Lower lobe of right lung (tissue), 2 donors: ENCODE measurements around the gene ADAMTSL1. TPM values are rescaled to one million over a fixed set of nuclear protein-coding genes. Genes with fewer than 3 reads are reported as not detected.
A peak's percentile ranks its signal among the peaks of the same experiment; 100 is the strongest.

Experiments used
- ATAC-seq, 2 donors: fragments of 200-7000 bp; cut with Tn5 transposase; one replicate each; pipeline ENCODE4 v1.9.1; 2020 to 2022; ENCODE audit warnings: mild to moderate bottlenecking in 2 of 2, moderate library complexity in 2 of 2
- DNase-seq: peaks from one replicate; pipeline ENCODE4 v3.0.0-alpha.2; 2020
- H3K27ac ChIP-seq: fragments of 200-600 bp; one replicate; pipeline ENCODE4 v1.8.0; 2022
- H3K27me3 ChIP-seq: fragments of 200-600 bp; one replicate; pipeline ENCODE4 v1.8.0; 2022; ENCODE audit warnings: low read depth
- H3K36me3 ChIP-seq: fragments of 200-600 bp; one replicate; pipeline ENCODE4 v1.8.0; 2022; ENCODE audit warnings: mild to moderate bottlenecking
- H3K4me1 ChIP-seq: fragments of 200-600 bp; one replicate; pipeline ENCODE4 v1.8.0; 2022
- H3K4me3 ChIP-seq: fragments of 200-600 bp; one replicate; pipeline ENCODE4 v1.8.0; 2022; ENCODE audit warnings: mild to moderate bottlenecking
- H3K9me3 ChIP-seq: fragments of 200-600 bp; one replicate; pipeline ENCODE4 v1.8.0; 2022
- CTCF ChIP-seq: fragments of 200-600 bp; IDR thresholded peaks from one replicate; pipeline ENCODE4 v1.8.0; 2022; ENCODE audit warnings: antibody characterized with exemption, mild to moderate bottlenecking
- intact Hi-C: fragments of 100-400 bp; cut with DNase I; formaldehyde crosslinking; loops from one replicate; pipeline ENCODE4 v1.11.0; 2022
- total RNA-seq: library from RNA; stranded (reverse); fragmentation: NEBNext Ultra II Directional; extraction: Animal tissue kit (Norgen Biotek cat#: 25700); gene quantifications from one replicate; pipeline ENCODE4 v1.2.1, GENCODE V29; 2021
- donor health status: DM: no; HTN: yes; CAD: no; lungs with severe emphysema.

Gene ADAMTSL1
- total RNA-seq, 1 donor from 2014 or later: 3.7 TPM

GRCh38 chr9:18622186-18622836 lies 148.4 kb downstream of the ADAMTSL1 start:
- Histone ChIP-seq H3K27ac (no peak overlapping the region), H3K9me3 (no peaks in the 10 kb centered on the region), H3K4me1 (no peaks in the 10 kb centered on the region), H3K36me3 (no peaks in the 10 kb centered on the region), H3K4me3 (no peak overlapping the region), H3K27me3 (no peaks in the 10 kb centered on the region)
- ATAC-seq (no peak), DNase-seq (no peak)
- TF ChIP-seq CTCF: no peak
- intact Hi-C loops: no loop called here

GRCh38 chr9:18623221-18624079 lies 149.5 kb downstream of the ADAMTSL1 start:
- H3K27ac ChIP-seq: no peak overlapping the region
- no peak for DNase-seq
- H3K36me3 ChIP-seq: no peaks in the 10 kb centered on the region
- no peak overlapping the region for H3K4me3 ChIP-seq
- ATAC-seq: no peak
- no peaks in the 10 kb centered on the region for H3K27me3 ChIP-seq
- no peak for TF ChIP-seq CTCF
- H3K9me3 ChIP-seq: no peaks in the 10 kb centered on the region
- no peaks in the 10 kb centered on the region for H3K4me1 ChIP-seq
- intact Hi-C loops: no loop called here

DNA sequence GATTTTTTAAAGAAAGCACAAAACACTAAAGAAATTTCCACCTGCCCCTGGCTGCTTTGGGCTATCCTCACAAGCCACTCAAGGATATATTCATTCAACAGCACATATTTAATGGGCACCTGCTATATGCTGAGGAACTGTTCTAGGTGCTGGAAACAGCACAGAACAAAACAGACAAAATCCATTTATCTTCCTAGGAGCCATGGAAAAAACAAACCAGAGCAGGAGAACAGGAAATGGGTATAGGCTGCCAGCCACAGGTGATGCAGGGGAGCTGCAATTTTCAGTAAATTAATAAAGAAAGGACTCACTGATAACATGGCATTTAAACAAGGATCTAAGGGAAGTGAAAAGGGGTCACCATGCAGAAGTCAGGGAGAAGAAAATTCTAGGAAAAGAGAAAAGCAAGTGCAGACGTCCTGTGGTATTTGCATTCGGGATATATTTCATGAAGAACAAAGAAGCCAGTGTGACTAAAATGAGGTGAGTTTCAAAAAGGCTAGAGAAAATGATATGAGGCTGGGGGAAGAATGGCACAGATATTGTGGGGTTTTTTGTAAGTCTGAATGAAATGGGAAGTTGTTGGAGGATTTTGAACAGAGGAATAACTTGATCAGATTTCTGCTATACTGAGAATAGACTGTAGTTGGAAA lies 152.2 kb downstream of the ADAMTSL1 start:
- DNase-seq (no peak), ATAC-seq (no peak)
- TF ChIP-seq CTCF: no peak
- H3K27me3 ChIP-seq: no peaks in the 10 kb centered on the region
- H3K9me3 ChIP-seq: no peaks in the 10 kb centered on the region
- no peak overlapping the region for H3K27ac ChIP-seq
- H3K36me3 ChIP-seq: no peaks in the 10 kb centered on the region
- intact Hi-C loops: no loop called here
- H3K4me1 ChIP-seq: no peaks in the 10 kb centered on the region
- no peak overlapping the region for H3K4me3 ChIP-seq

DNA sequence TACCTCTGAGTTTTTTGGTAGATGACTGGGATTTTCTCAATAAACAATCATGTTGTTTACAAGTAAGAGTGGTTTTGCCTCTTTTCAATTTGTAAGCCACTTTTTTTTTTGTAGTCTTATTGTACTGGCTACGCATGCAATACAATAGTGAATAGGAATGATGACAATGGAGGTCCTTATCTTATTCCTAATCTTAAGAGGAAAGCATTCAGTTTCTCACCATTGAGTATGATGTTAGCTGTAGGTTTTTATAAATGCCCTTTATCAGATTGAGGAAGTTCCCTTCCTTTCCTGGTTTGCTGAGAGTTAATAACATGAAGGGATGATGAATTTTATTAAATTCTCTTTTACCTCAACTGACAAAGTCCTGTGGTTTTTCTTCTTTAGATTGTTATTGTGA lies 155.2 kb downstream of the ADAMTSL1 start:
- intact Hi-C loops: no loop called here
- Histone ChIP-seq H3K4me3 (no peak overlapping the region), H3K27me3 (no peaks in the 10 kb centered on the region), H3K9me3 (no peaks in the 10 kb centered on the region), H3K27ac (no peak overlapping the region), H3K36me3 (no peaks in the 10 kb centered on the region), H3K4me1 (peaks cover 8% of the 10 kb centered on the region)
- TF ChIP-seq CTCF: no peak
- no peak for DNase-seq
- no peak for ATAC-seq

- Histone ChIP-seq H3K27me3 (no peaks in the 10 kb centered on the region), H3K4me1 (peaks cover 8% of the 10 kb centered on the region), H3K36me3 (no peaks in the 10 kb centered on the region), H3K27ac (no peak overlapping the region), H3K4me3 (no peak overlapping the region), H3K9me3 (no peaks in the 10 kb centered on the region)
- TF ChIP-seq CTCF: no peak
- intact Hi-C loops: no loop called here
- ATAC-seq (peak in 1 of 2 donors; percentile 62), DNase-seq (no peak)
Measured at GRCh38 chr9:18632632-18633403, 158.9 kb downstream of the ADAMTSL1 start.
